ENCODE results near the gene KCNK1. TPM values are rescaled to one million over a fixed set of nuclear protein-coding genes. Genes with fewer than 3 reads are reported as not detected.
"Not testable (repeated sequence)": the region's sequence is repeated elsewhere in the genome, so short reads cannot be mapped to it uniquely, and the experiment has no call there.

KCNK1 gene
- polyA plus RNA-seq, 1 donor from 2014 or later = 1.8 TPM

GRCh38 chr1:233615571-233615970 is 1.7 kb downstream of the KCNK1 start:
- Histone ChIP-seq H3K4me3 (ENCODE audit: low read length) (peak overlapping the region; percentile 85), H3K9me2 (ENCODE audit: insufficient read depth, low read length) (no peaks in the 10 kb centered on the region), H3K4me2 (ENCODE audit: low read length) (no peak overlapping the region), H3F3A (ENCODE audit: insufficient read depth, low read length, poor library complexity, severe bottlenecking) (no peaks in the 10 kb centered on the region), H3K79me2 (replicated peaks; ENCODE audit: insufficient read depth, low read length) (no peaks in the 10 kb centered on the region), H4K20me1 (ENCODE audit: insufficient read depth) (no peaks in the 10 kb centered on the region), H2AFZ (ENCODE audit: low read depth, low read length) (no peak overlapping the region), H3K27me3 (ENCODE audit: insufficient read depth, low read depth, low read length) (peaks cover 58% of the 10 kb centered on the region), H3K9me3 (ENCODE audit: low read length) (no peaks in the 10 kb centered on the region), H3K9ac (ENCODE audit: low read length) (no peak overlapping the region), H3K27ac (ENCODE audit: low read length) (no peak overlapping the region), H3K36me3 (ENCODE audit: insufficient read depth, low read length) (no peaks in the 10 kb centered on the region)
- TF ChIP-seq CTCF (IDR thresholded peaks at IDR 0.05; ENCODE audit: poor library complexity, severe bottlenecking) (no peak), TAF1 (IDR thresholded peaks at IDR 0.05; ENCODE audit: low read depth) (no peak), REST (IDR thresholded peaks at IDR 0.05; ENCODE audit: borderline replicate concordance) (no peak), MXI1 (conservative IDR thresholded peaks at IDR 0.05; ENCODE audit: poor library complexity, severe bottlenecking) (no peak), POLR2AphosphoS5 (IDR thresholded peaks at IDR 0.05) (no peak), EZH2 (IDR thresholded peaks at IDR 0.05; ENCODE audit: borderline replicate concordance, insufficient read depth, low read length, poor library complexity, severe bottlenecking) (no peak), RAD21 (conservative IDR thresholded peaks at IDR 0.05) (no peak), EP300 (conservative IDR thresholded peaks at IDR 0.05; ENCODE audit: poor library complexity, severe bottlenecking) (no peak), SMC3 (conservative IDR thresholded peaks at IDR 0.05; ENCODE audit: poor library complexity) (no peak)

GRCh38 chr1:233617025-233617424 is 3.1 kb downstream of the KCNK1 start:
- H3K9me2 ChIP-seq (ENCODE audit: insufficient read depth, low read length) = no peaks in the 10 kb centered on the region
- H3K27me3 ChIP-seq (ENCODE audit: insufficient read depth, low read depth, low read length) = peaks cover 50% of the 10 kb centered on the region
- no peak overlapping the region for H2AFZ ChIP-seq (ENCODE audit: low read depth, low read length)
- no peaks in the 10 kb centered on the region for H3K36me3 ChIP-seq (ENCODE audit: insufficient read depth, low read length)
- H3K4me2 ChIP-seq (ENCODE audit: low read length) = no peak overlapping the region
- H3K4me3 ChIP-seq (ENCODE audit: low read length) = no peak overlapping the region
- H3F3A ChIP-seq (ENCODE audit: insufficient read depth, low read length, poor library complexity, severe bottlenecking) = no peaks in the 10 kb centered on the region
- no peak overlapping the region for H3K27ac ChIP-seq (ENCODE audit: low read length)
- no peak for TF ChIP-seq REST (IDR thresholded peaks at IDR 0.05; ENCODE audit: borderline replicate concordance)
- no peak for TF ChIP-seq EZH2 (IDR thresholded peaks at IDR 0.05; ENCODE audit: borderline replicate concordance, insufficient read depth, low read length, poor library complexity, severe bottlenecking)
- TF ChIP-seq TAF1 (IDR thresholded peaks at IDR 0.05; ENCODE audit: low read depth) = no peak
- no peak for TF ChIP-seq MXI1 (conservative IDR thresholded peaks at IDR 0.05; ENCODE audit: poor library complexity, severe bottlenecking)
- no peak for TF ChIP-seq EP300 (conservative IDR thresholded peaks at IDR 0.05; ENCODE audit: poor library complexity, severe bottlenecking)
- no peak for TF ChIP-seq SMC3 (conservative IDR thresholded peaks at IDR 0.05; ENCODE audit: poor library complexity)
- no peak for TF ChIP-seq CTCF (IDR thresholded peaks at IDR 0.05; ENCODE audit: poor library complexity, severe bottlenecking)
- TF ChIP-seq RAD21 (conservative IDR thresholded peaks at IDR 0.05) = no peak
- no peak for TF ChIP-seq POLR2AphosphoS5 (IDR thresholded peaks at IDR 0.05)
- H3K79me2 ChIP-seq (replicated peaks; ENCODE audit: insufficient read depth, low read length) = no peaks in the 10 kb centered on the region
- no peaks in the 10 kb centered on the region for H4K20me1 ChIP-seq (ENCODE audit: insufficient read depth)
- no peaks in the 10 kb centered on the region for H3K9me3 ChIP-seq (ENCODE audit: low read length)
- H3K9ac ChIP-seq (ENCODE audit: low read length) = no peak overlapping the region

GRCh38 chr1:233619414-233619813 is 5.5 kb downstream of the KCNK1 start:
- H3K4me3 ChIP-seq (ENCODE audit: low read length); H3K27ac ChIP-seq (ENCODE audit: low read length): not testable (repeated sequence)

More at GRCh38 chr1:233619414-233619813, 5.5 kb downstream of the KCNK1 start:
- not testable (repeated sequence) for H3K9me2 ChIP-seq (ENCODE audit: insufficient read depth, low read length); H2AFZ ChIP-seq (ENCODE audit: low read depth, low read length); H3K4me2 ChIP-seq (ENCODE audit: low read length); H3F3A ChIP-seq (ENCODE audit: insufficient read depth, low read length, poor library complexity, severe bottlenecking); H4K20me1 ChIP-seq (ENCODE audit: insufficient read depth); H3K9ac ChIP-seq (ENCODE audit: low read length); H3K9me3 ChIP-seq (ENCODE audit: low read length); H3K79me2 ChIP-seq (replicated peaks; ENCODE audit: insufficient read depth, low read length); H3K36me3 ChIP-seq (ENCODE audit: insufficient read depth, low read length)
- peaks cover 28% of the 10 kb centered on the region for H3K27me3 ChIP-seq (ENCODE audit: insufficient read depth, low read depth, low read length)
